Fibroblast of lung (primary cell): ENCODE data around the gene ZNF526.

ENCODE experiments used
- EZH2 ChIP-seq: IDR thresholded peaks from 2 replicates; pipeline ENCODE4 v1.5.1; 2012; ENCODE audit warnings: low read length, control low read depth, mild to moderate bottlenecking; ENCODE audit errors: missing control alignments
- TF ChIP-seq, protein P1 (sequence below), 2 donors: IDR thresholded peaks in 1 of 2; conservative IDR thresholded peaks in 1 of 2; 1 replicate in 1 of 2; 2 replicates in 1 of 2; pipeline ENCODE4 v1.5.1; 2011 to 2012; ENCODE audit warnings: low read length in 2 of 2, control low read depth in 1 of 2, inconsistent platforms in 1 of 2, low read depth in 1 of 2, mild to moderate bottlenecking in 1 of 2

DNA sequence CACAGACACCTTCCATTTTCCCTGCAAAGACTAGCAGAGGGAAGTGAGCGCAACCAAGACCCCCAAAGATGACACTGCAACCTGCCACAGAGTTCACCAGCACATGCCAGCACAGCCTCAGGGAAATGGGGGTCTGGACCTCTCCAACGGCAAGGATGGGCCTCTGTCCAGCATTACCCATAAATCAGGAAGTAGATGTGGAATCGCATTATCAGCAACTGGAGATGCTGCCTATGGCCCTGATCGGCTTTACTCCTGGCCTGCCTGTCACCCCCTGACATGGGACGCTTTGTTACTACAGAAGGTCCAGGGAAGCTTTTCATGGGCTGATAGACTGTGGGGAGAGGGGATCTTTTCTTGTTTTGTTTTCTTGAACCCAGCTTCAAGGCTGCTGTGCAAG lies 46.4 kb upstream of the ZNF526 start:
- TF ChIP-seq, protein P1, sequence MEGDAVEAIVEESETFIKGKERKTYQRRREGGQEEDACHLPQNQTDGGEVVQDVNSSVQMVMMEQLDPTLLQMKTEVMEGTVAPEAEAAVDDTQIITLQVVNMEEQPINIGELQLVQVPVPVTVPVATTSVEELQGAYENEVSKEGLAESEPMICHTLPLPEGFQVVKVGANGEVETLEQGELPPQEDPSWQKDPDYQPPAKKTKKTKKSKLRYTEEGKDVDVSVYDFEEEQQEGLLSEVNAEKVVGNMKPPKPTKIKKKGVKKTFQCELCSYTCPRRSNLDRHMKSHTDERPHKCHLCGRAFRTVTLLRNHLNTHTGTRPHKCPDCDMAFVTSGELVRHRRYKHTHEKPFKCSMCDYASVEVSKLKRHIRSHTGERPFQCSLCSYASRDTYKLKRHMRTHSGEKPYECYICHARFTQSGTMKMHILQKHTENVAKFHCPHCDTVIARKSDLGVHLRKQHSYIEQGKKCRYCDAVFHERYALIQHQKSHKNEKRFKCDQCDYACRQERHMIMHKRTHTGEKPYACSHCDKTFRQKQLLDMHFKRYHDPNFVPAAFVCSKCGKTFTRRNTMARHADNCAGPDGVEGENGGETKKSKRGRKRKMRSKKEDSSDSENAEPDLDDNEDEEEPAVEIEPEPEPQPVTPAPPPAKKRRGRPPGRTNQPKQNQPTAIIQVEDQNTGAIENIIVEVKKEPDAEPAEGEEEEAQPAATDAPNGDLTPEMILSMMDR (conservative IDR thresholded peaks at IDR 0.05 in 1 of 2, IDR thresholded peaks at IDR 0.05 in 1 of 2; ENCODE audit: low read depth in 1 of 2, low read length in 2 of 2) = no peak
- no peak for TF ChIP-seq EZH2
